Measurements from ENCODE around the gene PCLO. TPM values are rescaled to one million over a fixed set of nuclear protein-coding genes. Genes with fewer than 3 reads are reported as not detected.

PCLO gene
- total RNA-seq, 1 donor, result 0.36 TPM

DNA sequence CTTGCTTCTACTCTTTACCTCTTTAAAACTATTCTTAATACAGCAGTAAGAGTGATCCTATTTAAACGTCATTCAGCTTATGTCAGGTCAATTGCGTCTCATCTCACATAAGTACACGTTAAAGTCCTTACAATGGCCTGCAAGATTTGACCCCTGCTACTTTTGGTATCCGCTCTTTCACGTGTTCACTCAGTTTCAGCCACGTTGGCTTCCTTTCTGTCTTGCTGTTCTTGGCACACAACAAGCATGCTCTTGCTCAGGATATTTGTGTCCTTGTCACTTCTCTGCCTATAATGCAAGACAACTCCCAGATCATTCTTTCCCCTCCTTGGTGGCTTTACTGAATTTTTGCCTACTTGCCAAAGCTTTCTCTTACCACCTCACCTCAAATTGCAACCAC, 296.8 kb downstream of the PCLO start:
- H3K4me1 ChIP-seq (ENCODE audit: insufficient read depth, low read length), result no peaks in the 10 kb centered on the region

DNA sequence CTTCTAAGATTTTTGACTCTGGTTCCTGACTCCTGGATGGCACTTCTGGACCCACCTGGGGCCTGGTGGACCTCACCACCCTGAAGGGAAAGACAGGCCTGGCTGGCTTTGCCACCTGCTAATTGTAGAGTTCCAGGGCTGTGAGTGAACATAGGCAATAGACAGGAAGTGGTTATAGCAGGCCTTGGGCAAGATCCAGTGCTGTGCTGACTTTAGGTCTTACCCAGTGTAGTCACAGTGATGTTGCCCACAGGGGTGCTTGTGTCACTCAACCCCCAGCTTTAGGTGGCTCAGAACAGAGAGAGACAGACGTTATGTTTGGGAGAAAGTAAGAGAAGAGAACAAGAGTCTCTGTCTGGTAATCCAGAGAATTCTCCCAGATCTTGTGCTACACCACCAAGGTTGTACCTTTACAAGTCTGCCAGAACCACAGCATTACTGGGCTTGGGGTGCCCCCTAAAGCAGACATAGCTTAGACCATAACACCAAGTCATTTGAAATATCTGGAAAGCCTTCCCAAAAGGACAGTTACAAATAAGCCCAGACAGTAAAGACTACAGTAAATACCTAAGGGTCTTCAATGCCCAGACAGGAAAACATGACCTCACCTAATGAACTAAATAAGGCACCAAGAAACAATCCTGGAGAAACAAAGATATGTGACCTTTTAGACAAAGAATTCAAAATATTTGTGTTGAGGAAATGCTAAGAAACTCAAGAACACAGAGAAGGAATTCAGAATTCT, 303.4 kb downstream of the PCLO start:
- no peaks in the 10 kb centered on the region for H3K27me3 ChIP-seq (ENCODE audit: insufficient read depth, low read length)
- H3K4me2 ChIP-seq (ENCODE audit: insufficient read depth, low read length), result no peak overlapping the region
- H2AFZ ChIP-seq (ENCODE audit: low read length), result no peak overlapping the region
- H3K9me3 ChIP-seq (ENCODE audit: low read depth, low read length), result no peaks in the 10 kb centered on the region
- H3K27ac ChIP-seq (ENCODE audit: low read depth, low read length), result no peak overlapping the region
- H3K79me2 ChIP-seq (ENCODE audit: insufficient read depth, low read length), result no peaks in the 10 kb centered on the region
- no peak for DNase-seq (ENCODE audit: insufficient read length, low spot score, missing footprints)
- H4K20me1 ChIP-seq (ENCODE audit: insufficient read depth, low read length), result no peaks in the 10 kb centered on the region
- no peaks in the 10 kb centered on the region for H3K36me3 ChIP-seq (ENCODE audit: insufficient read depth, low read length)
- TF ChIP-seq, protein P1, sequence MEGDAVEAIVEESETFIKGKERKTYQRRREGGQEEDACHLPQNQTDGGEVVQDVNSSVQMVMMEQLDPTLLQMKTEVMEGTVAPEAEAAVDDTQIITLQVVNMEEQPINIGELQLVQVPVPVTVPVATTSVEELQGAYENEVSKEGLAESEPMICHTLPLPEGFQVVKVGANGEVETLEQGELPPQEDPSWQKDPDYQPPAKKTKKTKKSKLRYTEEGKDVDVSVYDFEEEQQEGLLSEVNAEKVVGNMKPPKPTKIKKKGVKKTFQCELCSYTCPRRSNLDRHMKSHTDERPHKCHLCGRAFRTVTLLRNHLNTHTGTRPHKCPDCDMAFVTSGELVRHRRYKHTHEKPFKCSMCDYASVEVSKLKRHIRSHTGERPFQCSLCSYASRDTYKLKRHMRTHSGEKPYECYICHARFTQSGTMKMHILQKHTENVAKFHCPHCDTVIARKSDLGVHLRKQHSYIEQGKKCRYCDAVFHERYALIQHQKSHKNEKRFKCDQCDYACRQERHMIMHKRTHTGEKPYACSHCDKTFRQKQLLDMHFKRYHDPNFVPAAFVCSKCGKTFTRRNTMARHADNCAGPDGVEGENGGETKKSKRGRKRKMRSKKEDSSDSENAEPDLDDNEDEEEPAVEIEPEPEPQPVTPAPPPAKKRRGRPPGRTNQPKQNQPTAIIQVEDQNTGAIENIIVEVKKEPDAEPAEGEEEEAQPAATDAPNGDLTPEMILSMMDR (IDR thresholded peaks at IDR 0.05; ENCODE audit: extremely low read depth, low read depth, low read length), result no peak
- H3K4me3 ChIP-seq (ENCODE audit: insufficient read depth, low read length), result no peak overlapping the region
- no peaks in the 10 kb centered on the region for H3K4me1 ChIP-seq (ENCODE audit: insufficient read depth, low read length)

More for the DNA sequence above, 296.8 kb downstream of the PCLO start:
- TF ChIP-seq, protein P1 (IDR thresholded peaks at IDR 0.05; ENCODE audit: extremely low read depth, low read depth, low read length), result no peak
- Histone ChIP-seq H3K4me2 (ENCODE audit: insufficient read depth, low read length) (no peak overlapping the region), H3K4me3 (ENCODE audit: insufficient read depth, low read length) (no peak overlapping the region), H3K27ac (ENCODE audit: low read depth, low read length) (no peak overlapping the region), H3K9me3 (ENCODE audit: low read depth, low read length) (no peaks in the 10 kb centered on the region), H2AFZ (ENCODE audit: low read length) (no peak overlapping the region), H3K79me2 (ENCODE audit: insufficient read depth, low read length) (no peaks in the 10 kb centered on the region), H3K27me3 (ENCODE audit: insufficient read depth, low read length) (peaks cover 2% of the 10 kb centered on the region), H4K20me1 (ENCODE audit: insufficient read depth, low read length) (no peaks in the 10 kb centered on the region), H3K36me3 (ENCODE audit: insufficient read depth, low read length) (no peaks in the 10 kb centered on the region)
- no peak for DNase-seq (ENCODE audit: insufficient read length, low spot score, missing footprints)

DNA sequence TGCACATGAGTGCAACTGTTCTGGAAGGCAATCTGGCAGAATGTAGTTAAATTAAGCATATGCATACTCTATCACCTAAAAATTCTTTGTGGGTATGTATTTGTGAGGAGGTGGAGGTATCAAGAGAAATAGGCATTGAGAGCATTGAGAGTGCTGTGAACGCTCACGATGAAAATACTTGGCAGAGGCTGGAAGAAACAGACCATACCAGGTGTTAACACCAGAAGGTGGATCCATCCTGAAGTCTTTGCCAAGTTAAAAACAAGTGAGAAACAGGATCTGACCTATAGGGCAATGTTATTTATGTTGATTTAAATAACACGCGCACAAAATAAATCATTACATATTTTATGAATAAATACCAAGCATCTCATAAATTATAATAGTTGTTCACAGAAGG, 311.6 kb downstream of the PCLO start:
- Histone ChIP-seq H3K9me3 (ENCODE audit: low read depth, low read length) (no peaks in the 10 kb centered on the region), H3K27me3 (ENCODE audit: insufficient read depth, low read length) (no peaks in the 10 kb centered on the region), H3K27ac (ENCODE audit: low read depth, low read length) (no peak overlapping the region), H3K4me2 (ENCODE audit: insufficient read depth, low read length) (no peak overlapping the region), H3K79me2 (ENCODE audit: insufficient read depth, low read length) (no peaks in the 10 kb centered on the region), H3K4me1 (ENCODE audit: insufficient read depth, low read length) (no peaks in the 10 kb centered on the region), H3K4me3 (ENCODE audit: insufficient read depth, low read length) (no peak overlapping the region), H4K20me1 (ENCODE audit: insufficient read depth, low read length) (no peaks in the 10 kb centered on the region), H3K36me3 (ENCODE audit: insufficient read depth, low read length) (no peaks in the 10 kb centered on the region), H2AFZ (ENCODE audit: low read length) (no peak overlapping the region)
- TF ChIP-seq, protein P1 (IDR thresholded peaks at IDR 0.05; ENCODE audit: extremely low read depth, low read depth, low read length), result no peak
- DNase-seq (ENCODE audit: insufficient read length, low spot score, missing footprints), result no peak

DNA sequence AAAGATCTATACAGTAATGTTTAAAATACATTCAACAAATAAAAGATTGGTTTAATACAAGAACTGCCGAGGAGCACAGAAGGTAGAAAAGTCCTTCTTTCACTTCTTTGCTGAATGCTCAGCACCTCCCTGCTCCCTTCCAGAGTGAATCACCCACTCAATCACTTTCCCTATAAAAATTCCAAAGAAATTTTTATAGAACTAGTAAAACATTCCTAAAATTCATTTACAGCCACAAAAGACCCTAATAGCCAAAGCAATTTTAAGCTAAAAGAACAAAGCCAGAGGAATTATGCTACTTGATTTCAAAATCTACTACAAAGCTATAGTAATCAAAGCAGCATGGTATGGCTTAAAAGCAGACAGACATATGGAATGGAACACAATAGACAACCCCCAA, 320.9 kb downstream of the PCLO start:
- H3K27ac ChIP-seq (ENCODE audit: low read depth, low read length), result no peak overlapping the region
- no peaks in the 10 kb centered on the region for H3K27me3 ChIP-seq (ENCODE audit: insufficient read depth, low read length)
- H3K4me3 ChIP-seq (ENCODE audit: insufficient read depth, low read length), result no peak overlapping the region
- DNase-seq (ENCODE audit: insufficient read length, low spot score, missing footprints), result no peak
- TF ChIP-seq, protein P1 (IDR thresholded peaks at IDR 0.05; ENCODE audit: extremely low read depth, low read depth, low read length), result no peak
- H3K4me1 ChIP-seq (ENCODE audit: insufficient read depth, low read length), result no peaks in the 10 kb centered on the region
- H3K9me3 ChIP-seq (ENCODE audit: low read depth, low read length), result peaks cover 2% of the 10 kb centered on the region
- H3K4me2 ChIP-seq (ENCODE audit: insufficient read depth, low read length), result peak overlapping the region; percentile 17
- no peaks in the 10 kb centered on the region for H4K20me1 ChIP-seq (ENCODE audit: insufficient read depth, low read length)
- no peaks in the 10 kb centered on the region for H3K36me3 ChIP-seq (ENCODE audit: insufficient read depth, low read length)
- no peak overlapping the region for H2AFZ ChIP-seq (ENCODE audit: low read length)
- no peaks in the 10 kb centered on the region for H3K79me2 ChIP-seq (ENCODE audit: insufficient read depth, low read length)

Data from osteoblast (primary cell).